Measurements from ENCODE around the gene KPNA6.
A peak's percentile ranks its signal among the peaks of the same experiment; 100 is the strongest.

The KPNA6 gene

DNA sequence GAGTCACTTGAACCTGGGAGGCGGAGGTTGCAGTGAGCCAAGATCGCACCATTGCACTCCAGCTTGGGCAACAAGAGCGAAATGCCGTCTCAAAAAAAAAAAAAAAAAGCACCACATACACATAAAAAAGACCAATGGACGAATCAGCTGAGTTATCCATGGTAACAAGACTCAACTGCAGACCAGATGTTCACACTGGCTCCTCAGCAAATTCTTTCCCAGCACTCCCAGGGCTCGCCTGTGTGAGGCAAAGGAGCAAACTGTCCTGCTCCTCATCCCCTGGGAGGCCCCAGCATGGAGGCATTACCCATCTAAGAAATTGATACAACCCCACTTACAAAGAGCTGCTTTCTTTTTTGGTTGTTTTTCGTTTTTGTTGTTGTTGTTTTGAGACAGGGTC is 111.2 kb downstream of the KPNA6 start:
- no peak for DNase-seq (ENCODE audit: low read depth)

DNA sequence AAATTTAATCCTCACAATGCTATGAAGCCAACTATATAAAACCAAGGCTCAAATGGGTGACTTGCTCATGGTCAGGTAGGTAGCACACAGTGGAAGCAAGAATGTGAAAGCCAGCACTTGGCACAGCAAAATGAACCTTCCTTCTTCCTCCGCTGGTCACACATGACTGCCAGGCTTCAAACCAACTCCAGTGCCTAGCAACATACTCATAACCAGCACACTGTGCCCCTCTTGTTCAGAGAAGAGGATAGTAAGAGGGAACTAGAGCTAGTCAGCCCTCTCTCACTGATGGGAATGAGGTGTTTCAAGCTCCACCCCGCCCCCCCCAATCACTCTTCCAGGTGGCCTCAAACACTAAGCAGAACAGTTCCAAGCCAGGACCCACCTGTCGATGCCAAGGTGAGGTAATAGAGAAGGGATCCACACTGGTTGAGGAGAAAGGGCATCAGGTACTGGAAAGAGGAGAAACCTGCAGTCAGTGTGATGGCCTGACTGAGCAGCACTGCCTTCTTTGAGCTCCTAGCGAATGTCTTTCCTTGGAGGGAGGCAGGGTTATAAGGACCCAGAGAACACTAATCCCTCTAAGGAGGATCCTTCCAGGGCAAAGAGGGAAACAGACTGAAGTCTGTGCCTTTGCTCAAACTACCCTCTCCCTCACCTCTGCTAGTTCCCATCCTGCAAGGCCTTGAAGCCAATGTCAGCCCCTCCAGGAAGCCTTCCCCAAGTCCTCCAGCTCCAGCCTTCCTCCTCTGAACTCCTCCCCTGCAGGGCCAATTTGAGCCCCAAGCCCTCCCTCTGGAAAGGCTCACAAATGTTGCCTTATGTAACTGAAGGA is 113.1 kb downstream of the KPNA6 start:
- no peak for DNase-seq (ENCODE audit: low read depth)

DNA sequence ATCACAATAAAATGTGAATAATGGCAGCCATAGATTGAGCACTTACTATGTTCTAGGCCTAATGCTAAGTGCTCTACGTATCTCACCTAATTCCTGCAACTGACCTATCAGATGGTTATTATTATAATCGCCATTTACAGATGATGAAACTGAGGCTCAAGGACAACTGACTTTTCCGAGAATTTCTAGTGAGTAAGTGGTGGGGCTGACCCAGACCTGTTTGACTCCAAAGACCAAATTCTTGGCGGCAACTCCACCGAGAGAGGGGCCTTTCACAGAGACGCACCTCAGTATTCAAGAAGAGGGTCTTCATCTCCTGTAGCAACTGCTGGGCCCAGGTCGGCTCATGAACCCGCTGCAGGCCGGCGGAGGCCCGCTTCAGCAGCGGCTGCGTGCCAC is 113.7 kb downstream of the KPNA6 start:
- DNase-seq (ENCODE audit: low read depth) = no peak

DNA sequence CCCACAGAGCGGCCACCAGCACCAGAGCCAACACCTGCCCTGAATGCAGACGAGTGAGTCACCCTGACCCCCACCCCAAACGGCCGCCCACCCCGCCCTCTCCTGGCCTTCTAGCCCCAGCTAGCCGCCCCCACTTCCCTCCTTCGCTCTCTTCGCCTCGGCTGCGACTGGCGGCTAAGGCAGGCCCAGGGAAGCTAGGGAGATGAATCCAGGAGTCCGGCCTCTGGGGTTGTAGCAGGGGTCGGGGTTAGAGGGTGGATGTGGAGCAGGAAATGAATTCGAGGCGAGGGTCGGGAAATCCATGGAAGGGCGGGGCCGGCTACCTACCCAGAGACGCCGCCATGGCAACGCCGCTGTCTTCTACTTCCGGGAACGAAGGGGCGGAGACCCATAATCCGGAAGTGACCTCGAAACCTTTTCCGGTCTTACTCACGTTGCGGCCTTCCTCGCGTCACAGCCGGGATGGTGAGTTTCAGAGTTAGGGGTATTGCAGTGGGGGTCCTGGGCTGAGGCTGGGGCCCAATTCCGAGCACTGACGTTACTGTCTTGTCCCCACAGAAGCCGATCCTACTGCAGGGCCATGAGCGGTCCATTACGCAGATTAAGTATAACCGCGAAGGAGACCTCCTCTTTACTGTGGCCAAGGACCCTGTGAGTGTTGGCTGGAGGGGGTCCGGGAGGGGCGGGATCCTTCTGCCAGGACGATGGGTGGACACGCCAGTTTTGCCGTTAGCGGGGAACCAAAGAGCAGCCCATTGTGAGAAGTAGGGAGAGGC is 114.3 kb downstream of the KPNA6 start, which contains the start of the genes EIF3I and TMEM234:
Gene EIF3I, plus strand, starts transcription at position 428 of the 776 bp plus-strand sequence. Its CDS starts 35 bp downstream, at position 463.
Gene TMEM234, minus strand, starts transcription at position 374 of the 776 bp plus-strand sequence. Its CDS starts 31 bp downstream, at position 343.
- peak; percentile 93 for DNase-seq (ENCODE audit: low read depth)

DNA sequence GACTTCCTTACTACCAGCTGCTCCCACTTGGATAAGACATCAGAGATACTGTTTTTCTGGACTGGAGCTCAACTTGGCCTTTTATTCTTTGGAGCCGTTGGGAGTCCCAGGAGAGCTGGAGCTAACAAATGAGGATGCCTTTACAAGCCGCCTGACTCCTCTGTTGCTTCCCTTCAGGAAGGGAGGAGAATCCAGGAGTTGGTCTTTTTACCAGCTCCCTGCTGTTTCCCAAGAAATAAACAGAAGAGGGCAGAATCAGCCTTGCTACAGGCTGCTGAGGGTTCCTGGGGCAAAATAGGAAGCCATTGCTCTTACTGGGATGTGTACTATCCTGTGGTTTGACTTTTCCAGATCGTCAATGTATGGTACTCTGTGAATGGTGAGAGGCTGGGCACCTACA is 115.8 kb downstream of the KPNA6 start:
- no peak for DNase-seq (ENCODE audit: low read depth)

DNA sequence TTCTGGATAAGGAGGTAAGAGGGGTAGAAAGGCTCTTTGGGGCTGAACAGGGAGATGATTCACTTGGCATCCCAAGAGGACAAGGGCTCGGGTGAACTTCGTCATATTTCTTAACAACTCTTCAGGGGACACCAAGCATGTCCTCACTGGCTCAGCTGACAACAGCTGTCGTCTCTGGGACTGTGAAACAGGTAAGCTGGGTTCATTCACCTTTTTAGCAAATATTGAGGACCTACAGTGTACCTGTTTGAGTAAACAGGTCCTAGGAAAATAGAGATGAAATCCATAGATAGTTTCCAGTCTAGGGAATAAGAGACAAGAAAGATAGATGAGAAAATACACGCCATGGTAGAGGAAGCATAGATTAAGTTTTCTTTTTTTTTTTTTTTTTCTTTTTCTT is 116.4 kb downstream of the KPNA6 start:
- no peak for DNase-seq (ENCODE audit: low read depth)

Data from EH (cell line).